ENCODE data around the gene VAV1.

- TF ChIP-seq, protein P1, sequence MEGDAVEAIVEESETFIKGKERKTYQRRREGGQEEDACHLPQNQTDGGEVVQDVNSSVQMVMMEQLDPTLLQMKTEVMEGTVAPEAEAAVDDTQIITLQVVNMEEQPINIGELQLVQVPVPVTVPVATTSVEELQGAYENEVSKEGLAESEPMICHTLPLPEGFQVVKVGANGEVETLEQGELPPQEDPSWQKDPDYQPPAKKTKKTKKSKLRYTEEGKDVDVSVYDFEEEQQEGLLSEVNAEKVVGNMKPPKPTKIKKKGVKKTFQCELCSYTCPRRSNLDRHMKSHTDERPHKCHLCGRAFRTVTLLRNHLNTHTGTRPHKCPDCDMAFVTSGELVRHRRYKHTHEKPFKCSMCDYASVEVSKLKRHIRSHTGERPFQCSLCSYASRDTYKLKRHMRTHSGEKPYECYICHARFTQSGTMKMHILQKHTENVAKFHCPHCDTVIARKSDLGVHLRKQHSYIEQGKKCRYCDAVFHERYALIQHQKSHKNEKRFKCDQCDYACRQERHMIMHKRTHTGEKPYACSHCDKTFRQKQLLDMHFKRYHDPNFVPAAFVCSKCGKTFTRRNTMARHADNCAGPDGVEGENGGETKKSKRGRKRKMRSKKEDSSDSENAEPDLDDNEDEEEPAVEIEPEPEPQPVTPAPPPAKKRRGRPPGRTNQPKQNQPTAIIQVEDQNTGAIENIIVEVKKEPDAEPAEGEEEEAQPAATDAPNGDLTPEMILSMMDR (IDR thresholded peaks at IDR 0.05) = no peak
- TF ChIP-seq POLR2AphosphoS5 (IDR thresholded peaks at IDR 0.05; ENCODE audit: low read depth, low read length) = no peak
These were observed 2.6 kb downstream of the VAV1 start for GRCh38 chr19:6774821-6775707.
